ENCODE data around the gene SLC9A6.
"Not testable (repeated sequence)": the region's sequence is repeated elsewhere in the genome, so short reads cannot be mapped to it uniquely, and the experiment has no call there.

The SLC9A6 gene

DNA sequence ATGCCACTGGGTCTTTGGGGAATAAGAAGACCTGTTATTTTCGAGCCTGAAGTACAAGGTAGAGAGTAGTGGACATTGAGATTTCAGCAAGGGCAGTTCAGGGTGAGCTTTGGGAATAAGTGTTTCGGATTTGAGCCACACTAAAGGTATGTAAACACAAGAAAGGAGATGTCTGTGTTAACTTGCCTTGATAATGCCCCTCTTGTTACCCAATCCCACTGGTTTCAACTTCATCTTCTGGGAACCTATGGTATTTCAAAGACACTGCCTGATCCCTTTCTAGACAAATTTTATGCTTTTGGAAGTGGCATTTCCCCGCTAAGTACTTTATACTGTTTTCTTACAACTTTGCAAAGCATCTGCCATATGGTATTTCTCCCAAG lies 79.4 kb downstream of the SLC9A6 start:
- no peak for DNase-seq

DNA sequence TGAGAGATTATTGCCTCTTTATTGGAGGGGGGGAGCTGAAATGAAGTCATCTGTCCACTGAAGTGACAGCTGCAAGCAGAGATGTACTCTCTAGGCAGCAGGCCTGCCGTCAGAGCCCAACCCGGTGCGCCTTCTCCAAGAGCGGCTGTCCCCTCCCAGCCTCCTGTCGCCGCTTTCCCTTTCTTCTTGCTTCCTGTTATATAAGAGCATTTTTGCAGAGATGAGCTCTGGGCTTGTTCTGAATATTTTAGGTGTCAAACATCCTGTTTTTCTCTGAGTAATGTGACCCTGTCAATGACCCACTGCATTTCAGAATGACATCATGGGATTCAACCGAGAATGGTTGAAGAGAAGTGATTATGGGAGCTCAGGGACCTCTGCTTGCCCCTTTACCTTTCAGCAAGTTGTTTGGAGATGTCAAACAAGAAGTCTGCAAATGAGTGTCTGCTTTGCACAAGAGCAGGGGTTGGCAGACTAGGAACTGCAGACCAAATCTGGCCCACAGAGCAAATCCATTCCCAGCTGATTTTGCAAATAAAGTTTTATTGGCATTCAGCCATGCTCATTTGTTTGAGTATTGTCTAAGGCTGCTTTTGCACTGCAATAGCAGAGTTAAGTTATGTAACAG lies 79.9 kb downstream of the SLC9A6 start:
- DNase-seq: no peak

DNA sequence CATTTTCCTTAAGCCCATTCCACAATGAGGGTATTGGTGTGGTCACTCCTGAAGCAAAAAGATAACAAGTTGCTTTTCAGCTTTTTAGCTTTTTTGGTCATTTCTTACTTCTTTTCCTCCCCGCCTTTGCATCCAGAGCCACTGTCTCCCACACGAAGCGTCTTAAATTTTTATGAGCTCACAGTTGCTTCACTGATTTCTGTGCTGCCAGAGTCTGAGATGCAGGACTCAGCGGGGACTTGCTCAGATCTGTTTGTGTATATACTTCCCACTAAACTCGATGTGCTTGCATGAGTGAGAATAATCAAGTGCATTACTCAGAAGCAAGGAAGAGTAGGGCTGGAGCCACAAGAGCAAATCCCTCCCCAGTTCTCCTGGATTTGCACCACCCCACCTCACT lies 81.9 kb downstream of the SLC9A6 start:
- DNase-seq: no peak

DNA sequence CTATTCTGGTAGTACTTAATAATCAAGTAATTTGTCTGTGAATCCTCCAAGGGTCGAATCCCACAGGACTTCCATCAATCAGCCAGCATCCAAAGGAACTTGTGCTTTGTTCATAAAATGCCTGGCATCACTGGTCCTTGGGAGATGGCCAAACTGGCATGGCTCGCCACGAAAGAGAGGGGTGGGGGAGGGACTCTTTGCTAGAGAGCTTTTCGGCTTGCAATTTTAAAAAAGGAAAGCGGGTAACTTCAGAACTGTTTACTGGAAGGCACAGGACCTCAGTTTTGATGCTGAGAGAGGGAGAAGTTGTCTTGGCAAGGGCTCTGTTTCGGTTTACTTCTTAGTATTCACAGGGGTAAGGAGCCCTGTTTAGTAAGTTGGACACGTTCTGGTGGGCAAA lies 82.7 kb downstream of the SLC9A6 start:
- DNase-seq: no peak

DNA sequence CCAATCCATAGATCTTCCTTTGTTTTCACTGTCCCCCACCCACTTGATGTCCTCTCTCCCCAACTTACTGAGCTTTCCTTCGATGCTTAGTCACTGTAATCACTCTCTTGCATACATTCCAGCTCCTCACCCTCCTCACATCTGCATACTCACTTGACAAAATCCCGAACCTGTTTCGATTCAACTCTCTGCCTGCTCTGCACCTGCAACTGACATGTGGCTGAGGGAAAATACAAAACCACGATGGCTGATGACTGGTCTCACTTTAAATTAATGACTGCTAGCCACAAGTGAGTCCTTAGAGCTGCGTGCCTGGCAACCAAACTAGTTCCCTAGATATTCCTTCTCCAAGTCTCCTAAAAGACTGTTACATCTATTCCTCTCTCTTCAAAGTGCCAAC lies 91.7 kb downstream of the SLC9A6 start:
- DNase-seq: no peak

DNA sequence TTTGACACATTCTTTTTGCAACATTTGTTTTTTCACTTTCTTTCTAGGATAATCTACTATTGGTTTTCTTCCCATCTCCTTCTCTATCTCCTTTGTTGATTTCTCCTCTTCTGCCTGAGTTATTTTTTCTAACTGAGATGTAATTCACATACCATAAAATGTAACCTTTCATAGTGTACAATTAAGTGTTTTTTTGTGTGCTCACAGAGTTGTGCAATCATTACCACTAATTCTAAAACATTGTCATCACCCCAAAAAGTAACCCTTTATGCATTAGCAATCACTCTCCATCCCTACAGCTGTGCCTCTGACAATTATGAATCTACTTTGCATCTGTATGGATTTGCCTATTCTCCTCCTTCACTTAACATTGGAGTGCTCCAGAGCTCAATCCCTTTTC lies 95.5 kb downstream of the SLC9A6 start:
- no peak for DNase-seq

DNA sequence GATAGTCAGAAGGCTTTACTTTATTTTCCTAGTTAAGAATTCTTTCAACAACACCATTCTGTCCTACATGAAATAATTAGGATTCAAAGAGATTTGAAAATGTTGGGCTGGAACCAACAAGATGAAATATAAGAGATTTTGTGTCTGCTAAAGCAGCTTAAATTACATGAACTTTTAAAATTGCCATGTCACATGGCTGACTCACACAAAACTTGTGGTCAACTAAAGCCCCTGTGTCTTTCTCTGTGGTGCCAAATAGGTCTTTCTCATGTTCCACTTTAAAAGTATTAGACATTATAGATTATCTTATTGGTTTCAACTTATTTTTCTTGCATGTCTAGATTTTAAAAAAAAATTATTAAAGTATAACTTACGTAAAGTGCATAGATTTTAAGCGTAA lies 101.3 kb downstream of the SLC9A6 start:
- no peak for DNase-seq

DNA sequence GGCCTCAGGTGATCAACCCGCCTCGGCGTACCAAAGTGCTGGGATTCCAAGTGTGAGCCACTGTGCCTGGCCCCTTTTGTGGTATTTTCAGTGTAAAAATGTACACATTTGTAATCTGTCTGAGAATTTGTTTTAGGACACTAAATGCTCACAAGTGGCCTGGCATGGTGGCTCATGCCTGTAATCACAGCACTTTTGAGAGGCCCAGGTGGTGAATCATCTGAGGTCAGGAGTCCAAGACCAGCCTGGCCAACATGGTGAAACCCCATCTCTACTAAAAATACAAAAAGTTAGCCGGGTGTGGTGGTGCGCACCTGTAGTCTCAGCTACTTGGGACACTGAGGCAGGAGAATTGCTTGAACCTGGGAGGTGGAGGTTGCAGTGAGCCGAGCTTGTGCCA lies 106.7 kb downstream of the SLC9A6 start:
- DNase-seq: not testable (repeated sequence)

DNA sequence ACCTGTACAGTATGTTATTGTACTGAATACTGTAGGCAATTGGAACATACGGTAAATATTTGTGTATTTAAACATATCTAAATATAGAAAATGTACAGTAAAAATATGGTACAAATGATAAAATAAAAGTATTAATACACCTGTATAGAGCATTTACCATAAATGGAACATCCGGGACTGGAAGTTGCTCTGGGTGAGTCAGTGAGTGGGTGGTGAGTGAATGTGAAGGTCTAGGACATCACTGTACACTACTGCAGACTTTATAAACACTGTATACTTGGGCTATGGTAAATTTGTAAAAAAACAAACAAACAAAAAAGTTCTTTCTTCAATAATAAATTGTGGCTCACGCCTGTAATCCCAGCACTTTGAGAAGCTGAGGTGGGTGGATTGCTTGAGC lies 109.7 kb downstream of the SLC9A6 start:
- DNase-seq: no peak

Measured in NCI-H2081 treated with DMSO at 0.1 percent for 48 hours (cell line).